Thyroid gland (tissue), 4 donors: Measurements from ENCODE around the gene BTN2A1. TPM values are rescaled to one million over a fixed set of nuclear protein-coding genes. Genes with fewer than 3 reads are reported as not detected.

Experiments
- DNase-seq, 2 donors: peaks; one replicate each; pipeline ENCODE4 v3.0.0-alpha.2; 2019
- H3K27ac ChIP-seq, 3 donors: fragments of 200-600 bp; sonication (generic); 1 replicate in 2 of 3; 2 replicates in 1 of 3; pipeline ENCODE4 v1.5.1; 2016 to 2019; ENCODE audit warnings: mild to moderate bottlenecking in 1 of 3, moderate library complexity in 1 of 3
- H3K27me3 ChIP-seq: fragments of 200-600 bp; sonication (generic); one replicate; pipeline ENCODE4 v1.5.1; 2019
- H3K36me3 ChIP-seq, 2 donors: fragments of 200-600 bp; sonication (generic); one replicate each; pipeline ENCODE4 v1.5.1; 2016 to 2019
- H3K4me1 ChIP-seq, 2 donors: fragments of 200-600 bp; sonication (generic); one replicate each; pipeline ENCODE4 v1.5.1; 2017 to 2019
- H3K4me3 ChIP-seq, 3 donors: fragments of 200-600 bp; sonication (generic); replicated peaks in 1 of 3; 1 replicate in 2 of 3; 2 replicates in 1 of 3; pipeline ENCODE4 v1.5.1; 2016; ENCODE audit warnings: mild to moderate bottlenecking in 1 of 3
- H3K9me3 ChIP-seq: fragments of 200-600 bp; sonication (generic); one replicate; pipeline ENCODE4 v1.5.1; 2017
- POLR2A ChIP-seq, 2 donors: fragments of 450-650 bp; IDR thresholded peaks; one replicate each; pipeline ENCODE4 v1.6.1; 2017; ENCODE audit warnings: antibody characterized with exemption in 2 of 2, mild to moderate bottlenecking in 2 of 2, moderate library complexity in 1 of 2
- WGBS, 2 donors: methylation state at CpG; one replicate each; pipeline ENCODE4 v1.1.5; 2017; 5-methylcytosine and 5-hydroxymethylcytosine counted together
- intact Hi-C: fragments of 100-400 bp; cut with DNase I; formaldehyde crosslinking; loops from one replicate; pipeline ENCODE4 v1.15.1; 2023
- total RNA-seq, 4 donors: library from RNA; depleted of rRNA; stranded (reverse); fragments of >200 nt; gene quantifications; one replicate each; pipeline ENCODE4 v1.2.3, GENCODE V29; 2016
- TF ChIP-seq, protein P1 (sequence below), 6 experiments: fragments of 200-600 bp in 3 of 6; fragments of 450-650 bp in 3 of 6; sonication (generic) in 3 of 6; IDR thresholded peaks; one replicate each; pipeline ENCODE4 v1.5.1; 2016 to 2019; ENCODE audit warnings: antibody characterized with exemption in 6 of 6, mild to moderate bottlenecking in 2 of 6, inconsistent platforms in 1 of 6, moderate library complexity in 1 of 6

BTN2A1 gene
- total RNA-seq, 4 donors from 2014 or later = 9.9 to 12.3 (median 11.6) TPM

DNA sequence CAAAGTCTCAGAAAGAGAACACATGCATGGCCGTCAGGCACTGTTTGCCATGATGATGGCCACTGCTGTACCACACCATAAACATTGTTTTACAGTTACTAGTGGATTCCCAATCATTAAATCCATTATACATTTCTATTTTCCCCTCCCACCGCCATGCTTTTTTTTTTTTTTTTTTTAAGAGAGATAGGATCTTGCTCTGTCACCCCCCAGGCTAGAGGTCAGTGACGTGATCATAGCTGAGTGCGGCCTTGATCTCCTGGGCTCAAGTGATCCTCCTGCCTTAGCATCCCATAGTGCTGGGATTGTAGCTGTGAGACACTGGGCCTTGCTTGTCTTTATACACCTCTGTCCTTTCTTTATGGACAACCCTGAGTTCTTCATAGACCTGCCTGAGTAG lies 21.7 kb upstream of the BTN2A1 start:
- H3K4me3 ChIP-seq = no peak overlapping the region
- peaks cover 0 to 8% of the 10 kb centered on the region in 2 donors for H3K4me1 ChIP-seq
- WGBS, 2 donors = 80 to 86% methylated on average over 4 of the region's 4 CpGs
- H3K9me3 ChIP-seq = no peaks in the 10 kb centered on the region
- H3K27me3 ChIP-seq = no peaks in the 10 kb centered on the region
- TF ChIP-seq, protein P1, sequence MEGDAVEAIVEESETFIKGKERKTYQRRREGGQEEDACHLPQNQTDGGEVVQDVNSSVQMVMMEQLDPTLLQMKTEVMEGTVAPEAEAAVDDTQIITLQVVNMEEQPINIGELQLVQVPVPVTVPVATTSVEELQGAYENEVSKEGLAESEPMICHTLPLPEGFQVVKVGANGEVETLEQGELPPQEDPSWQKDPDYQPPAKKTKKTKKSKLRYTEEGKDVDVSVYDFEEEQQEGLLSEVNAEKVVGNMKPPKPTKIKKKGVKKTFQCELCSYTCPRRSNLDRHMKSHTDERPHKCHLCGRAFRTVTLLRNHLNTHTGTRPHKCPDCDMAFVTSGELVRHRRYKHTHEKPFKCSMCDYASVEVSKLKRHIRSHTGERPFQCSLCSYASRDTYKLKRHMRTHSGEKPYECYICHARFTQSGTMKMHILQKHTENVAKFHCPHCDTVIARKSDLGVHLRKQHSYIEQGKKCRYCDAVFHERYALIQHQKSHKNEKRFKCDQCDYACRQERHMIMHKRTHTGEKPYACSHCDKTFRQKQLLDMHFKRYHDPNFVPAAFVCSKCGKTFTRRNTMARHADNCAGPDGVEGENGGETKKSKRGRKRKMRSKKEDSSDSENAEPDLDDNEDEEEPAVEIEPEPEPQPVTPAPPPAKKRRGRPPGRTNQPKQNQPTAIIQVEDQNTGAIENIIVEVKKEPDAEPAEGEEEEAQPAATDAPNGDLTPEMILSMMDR (IDR thresholded peaks at IDR 0.05) = no peak
- TF ChIP-seq POLR2A (IDR thresholded peaks at IDR 0.05) = no peak
- no peaks in the 10 kb centered on the region for H3K36me3 ChIP-seq
- intact Hi-C loops = no loop called here
- DNase-seq = no peak
- H3K27ac ChIP-seq = no peak overlapping the region

DNA sequence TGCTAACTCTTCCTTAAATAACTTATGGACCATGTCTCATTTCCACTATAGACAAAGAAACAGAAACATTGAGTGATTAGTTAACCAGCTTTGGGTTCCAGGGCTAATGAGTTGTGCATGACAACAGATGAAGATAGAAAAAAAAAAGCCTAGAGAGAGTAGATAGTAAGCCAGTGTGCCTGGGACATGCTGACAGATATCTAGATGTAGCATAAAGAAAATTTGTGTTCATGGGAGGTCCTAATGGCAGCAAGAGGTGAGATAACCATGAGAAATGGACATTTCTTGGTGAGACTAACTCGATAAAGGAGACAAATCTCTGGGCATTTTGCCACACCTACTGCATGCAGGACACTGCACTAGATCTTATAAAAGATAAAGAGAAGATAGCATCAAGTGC lies 20.2 kb upstream of the BTN2A1 start:
- intact Hi-C loops = no loop called here

DNA sequence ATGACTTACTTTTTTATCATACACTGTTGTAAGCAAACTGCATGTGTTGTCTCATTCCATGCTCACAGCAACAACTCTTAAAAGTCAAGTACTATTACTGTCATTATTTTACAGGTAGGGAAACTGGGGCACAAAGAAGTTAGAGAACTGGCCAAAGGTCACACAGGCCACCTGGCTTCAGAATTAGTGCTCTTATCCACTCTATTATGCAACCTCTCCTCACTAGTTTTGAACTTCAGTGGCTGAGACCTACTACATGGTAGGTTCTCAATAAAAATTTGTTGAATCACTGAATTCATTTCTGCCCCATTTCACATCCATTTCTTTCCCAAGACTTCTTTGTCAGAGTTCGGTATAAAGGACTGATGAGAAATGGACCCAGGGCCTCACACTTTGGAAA lies 19.8 kb upstream of the BTN2A1 start:
- Histone ChIP-seq H3K27me3 (no peaks in the 10 kb centered on the region), H3K36me3 (no peaks in the 10 kb centered on the region), H3K9me3 (no peaks in the 10 kb centered on the region), H3K4me3 (no peak overlapping the region), H3K4me1 (peaks cover 8 to 10% of the 10 kb centered on the region in 2 donors), H3K27ac (no peak overlapping the region)
- DNase-seq = no peak
- 100% methylated on average over 1 of the region's 1 CpG for WGBS, 2 donors
- TF ChIP-seq, protein P1 (IDR thresholded peaks at IDR 0.05) = no peak
- no peak for TF ChIP-seq POLR2A (IDR thresholded peaks at IDR 0.05)
- intact Hi-C loops = no loop called here

More for the DNA sequence above, 20.2 kb upstream of the BTN2A1 start:
- Histone ChIP-seq H3K36me3 (no peaks in the 10 kb centered on the region), H3K27ac (no peak overlapping the region), H3K4me1 (peaks cover 8 to 10% of the 10 kb centered on the region in 2 donors), H3K9me3 (no peaks in the 10 kb centered on the region), H3K27me3 (no peaks in the 10 kb centered on the region), H3K4me3 (no peak overlapping the region)
- 82 to 88% methylated on average over 1 of the region's 1 CpG for WGBS, 2 donors
- no peak for DNase-seq
- TF ChIP-seq POLR2A (IDR thresholded peaks at IDR 0.05) = no peak
- TF ChIP-seq, protein P1 (IDR thresholded peaks at IDR 0.05) = no peak

DNA sequence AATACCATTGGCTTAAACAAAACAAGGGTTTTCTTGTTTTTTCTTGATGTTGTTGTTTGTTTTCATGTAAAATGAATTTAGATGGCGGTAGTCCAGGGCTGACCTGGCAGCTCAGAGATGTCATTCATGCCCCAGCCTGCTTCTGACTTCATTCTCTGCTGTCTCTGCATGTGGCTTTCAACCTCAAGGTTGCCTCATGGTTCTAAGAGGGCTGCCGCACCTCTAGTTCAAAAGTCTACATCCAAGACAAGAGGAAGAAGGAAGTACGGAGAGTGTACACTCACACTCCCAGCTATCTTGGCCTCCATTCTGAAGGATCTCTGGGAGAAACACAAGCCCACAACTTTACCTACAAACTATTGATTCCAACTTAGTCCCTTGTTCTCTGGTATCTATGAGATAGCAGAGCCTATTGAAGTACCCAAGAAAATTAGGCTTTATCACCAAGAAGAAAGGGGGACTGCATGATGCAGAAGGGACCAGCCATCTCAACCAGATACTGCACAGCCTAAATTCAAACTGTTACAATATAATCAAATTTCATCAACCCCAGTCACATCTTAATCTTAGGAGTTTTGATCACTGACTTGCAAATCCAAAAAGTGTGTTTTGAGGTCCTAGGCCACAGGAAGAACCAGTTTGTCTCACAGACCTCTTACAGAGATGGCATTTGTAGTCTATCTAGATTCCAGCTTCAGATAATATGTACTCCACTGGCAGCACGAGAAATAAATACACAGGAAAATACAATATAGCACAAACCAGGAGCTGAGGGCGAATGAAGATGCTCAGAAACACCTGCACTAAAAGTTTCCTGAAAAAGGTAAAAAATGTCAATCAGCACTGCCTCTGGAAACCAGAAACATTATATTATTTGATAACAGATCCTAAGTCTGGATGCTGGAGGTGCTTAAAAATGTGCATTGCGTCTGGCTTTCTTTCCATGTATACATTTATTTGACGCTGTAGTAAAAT lies 18.3 kb upstream of the BTN2A1 start:
- Histone ChIP-seq H3K36me3 (no peaks in the 10 kb centered on the region), H3K4me1 (peaks cover 8 to 10% of the 10 kb centered on the region in 2 donors), H3K27ac (peak overlapping the region; percentile 73 to 85 (median 85)), H3K4me3 (peak overlapping the region in 2 of 3 donors; percentile 5 to 44), H3K27me3 (no peaks in the 10 kb centered on the region), H3K9me3 (no peaks in the 10 kb centered on the region)
- no peak for DNase-seq
- TF ChIP-seq, protein P1 (IDR thresholded peaks at IDR 0.05) = no peak
- TF ChIP-seq POLR2A (IDR thresholded peaks at IDR 0.05) = no peak
- intact Hi-C loops = no loop called here
- 63 to 65% methylated on average over 7 of the region's 7 CpGs for WGBS, 2 donors

DNA sequence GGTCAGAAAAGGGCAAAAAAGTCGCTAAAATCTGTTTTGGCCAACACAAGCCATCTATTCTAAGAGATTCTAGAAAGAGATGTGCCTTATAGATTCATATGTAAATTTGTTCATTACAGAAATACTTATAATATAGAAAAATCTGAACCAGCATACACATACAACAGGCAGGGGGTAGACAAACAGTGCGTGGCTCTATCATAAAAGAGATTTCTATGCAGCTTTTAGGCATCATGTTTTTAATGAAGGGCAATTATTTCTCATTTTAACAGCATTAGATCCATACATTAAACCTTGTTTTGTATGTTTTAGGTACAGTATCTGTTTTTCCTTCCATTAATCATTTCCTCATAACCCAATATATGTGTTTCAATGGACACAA lies 16.8 kb upstream of the BTN2A1 start:
- no peaks in the 10 kb centered on the region for H3K27me3 ChIP-seq
- no peaks in the 10 kb centered on the region for H3K9me3 ChIP-seq
- H3K4me3 ChIP-seq = peak overlapping the region in 1 of 3 donors; percentile 44
- intact Hi-C loops = no loop called here
- H3K27ac ChIP-seq = peak overlapping the region in 2 of 3 donors; percentile 85
- DNase-seq = no peak
- H3K36me3 ChIP-seq = no peaks in the 10 kb centered on the region
- peaks cover 8 to 10% of the 10 kb centered on the region in 2 donors for H3K4me1 ChIP-seq
- 58 to 60% methylated on average over 2 of the region's 2 CpGs for WGBS, 2 donors
- TF ChIP-seq, protein P1 (IDR thresholded peaks at IDR 0.05) = no peak
- no peak for TF ChIP-seq POLR2A (IDR thresholded peaks at IDR 0.05)
